Gastroesophageal sphincter (tissue), 3 donors: ENCODE measurements around the gene OBSCN.

Source experiments
- CTCF ChIP-seq, 4 experiments: fragments of 200-600 bp in 2 of 4; fragments of 450-650 bp in 2 of 4; sonication (generic) in 1 of 4; IDR thresholded peaks; one replicate each; pipeline ENCODE4 v1.5.1; 2017 to 2019; ENCODE audit warnings: antibody characterized with exemption in 4 of 4, mild to moderate bottlenecking in 2 of 4, moderate library complexity in 2 of 4
- POLR2AphosphoS5 ChIP-seq: sonication (generic); formaldehyde crosslinking; IDR thresholded peaks from one replicate; pipeline ENCODE4 v1.6.1; 2017; ENCODE audit warnings: antibody characterized with exemption

GRCh38 chr1:228177183-228177475 lies 30.7 kb upstream of the OBSCN start:
- TF ChIP-seq POLR2AphosphoS5 (no peak), CTCF (IDR thresholded peaks at IDR 0.05) (no peak)
